Neural progenitor cell (in vitro differentiated cells): ENCODE results near the gene BOD1L1. TPM values are rescaled to one million over a fixed set of nuclear protein-coding genes. Genes with fewer than 3 reads are reported as not detected.
A peak's percentile ranks its signal among the peaks of the same experiment; 100 is the strongest.

Experiments
- DNase-seq: peaks from one replicate; pipeline ENCODE4 v3.0.0-alpha.2; 2016; ENCODE audit warnings: low spot score
- H2AFZ ChIP-seq: fragments of 200-600 bp; sonication (generic); replicated peaks from 2 replicates; pipeline ENCODE4 v1.6.1; 2016; ENCODE audit warnings: antibody characterized with exemption
- H3F3A ChIP-seq: fragments of 200-600 bp; sonication (generic); 2 replicates; pipeline ENCODE4 v1.6.1; 2016; ENCODE audit warnings: antibody characterized with exemption, low read depth
- H3K27ac ChIP-seq: fragments of 200-600 bp; sonication (generic); 2 replicates; pipeline ENCODE4 v1.5.1; 2016; ENCODE audit warnings: mild to moderate bottlenecking
- H3K27me3 ChIP-seq: fragments of 200-600 bp; sonication (generic); 2 replicates; pipeline ENCODE4 v1.6.1; 2016; ENCODE audit warnings: mild to moderate bottlenecking, moderate library complexity
- H3K36me3 ChIP-seq: fragments of 200-600 bp; sonication (generic); 2 replicates; pipeline ENCODE4 v1.5.1; 2016
- H3K4me1 ChIP-seq: fragments of 200-600 bp; sonication (generic); 2 replicates; pipeline ENCODE4 v1.6.1; 2016; ENCODE audit warnings: mixed run types
- H3K4me2 ChIP-seq: fragments of 200-600 bp; sonication (generic); 2 replicates; pipeline ENCODE4 v1.6.1; 2016
- H3K4me3 ChIP-seq: fragments of 200-600 bp; sonication (generic); 2 replicates; pipeline ENCODE4 v1.5.1; 2016
- H3K79me2 ChIP-seq: fragments of 200-600 bp; sonication (generic); 2 replicates; pipeline ENCODE4 v1.6.1; 2016; ENCODE audit warnings: low read depth
- H3K9ac ChIP-seq: fragments of 200-600 bp; sonication (generic); 2 replicates; pipeline ENCODE4 v1.6.1; 2016
- H3K9me3 ChIP-seq: fragments of 200-600 bp; sonication (generic); 2 replicates; pipeline ENCODE4 v1.5.1; 2016; ENCODE audit warnings: low read depth
- H4K20me1 ChIP-seq: fragments of 200-600 bp; sonication (generic); 2 replicates; pipeline ENCODE4 v1.6.1; 2016; ENCODE audit warnings: low read depth
- H3K27ac Mint-ChIP-seq: 3 replicates; pipeline ENCODE4 v1.8.0; 2021; ENCODE audit warnings: mixed read lengths
- H3K27me3 Mint-ChIP-seq: 2 replicates; pipeline ENCODE4 v1.8.0; 2022; ENCODE audit warnings: low read depth, mild to moderate bottlenecking, inconsistent platforms, moderate library complexity, mixed read lengths; ENCODE audit not compliant: insufficient read depth
- H3K36me3 Mint-ChIP-seq: 3 replicates; pipeline ENCODE4 v1.8.0; 2021; ENCODE audit warnings: mixed read lengths
- H3K4me1 Mint-ChIP-seq: 3 replicates; pipeline ENCODE4 v1.8.0; 2021; ENCODE audit warnings: mixed read lengths
- H3K4me3 Mint-ChIP-seq: 3 replicates; pipeline ENCODE4 v1.8.0; 2021; ENCODE audit warnings: mild to moderate bottlenecking, moderate library complexity, mixed read lengths
- H3K9me3 Mint-ChIP-seq: 3 replicates; pipeline ENCODE4 v1.8.0; 2020; ENCODE audit warnings: mixed read lengths
- EZH2 ChIP-seq: fragments of 200-600 bp; sonication (generic); IDR thresholded peaks from 2 replicates; pipeline ENCODE4 v1.6.1; 2017; ENCODE audit warnings: antibody characterized with exemption, mild to moderate bottlenecking, moderate library complexity
- EZH2phosphoT487 ChIP-seq: fragments of 200-600 bp; sonication (generic); IDR thresholded peaks from 2 replicates; pipeline ENCODE4 v1.6.1; 2017; ENCODE audit warnings: antibody characterized with exemption
- total RNA-seq: library from RNA; depleted of rRNA; stranded (reverse); fragments of >200 nt; gene quantifications from 2 replicates; pipeline ENCODE4 v1.2.3, GENCODE V29; 2015; ENCODE audit warnings: low replicate concordance
- TF ChIP-seq, protein P1 (sequence below): fragments of 200-600 bp; sonication (generic); IDR thresholded peaks from 2 replicates; pipeline ENCODE4 v1.5.1; 2017; ENCODE audit warnings: antibody characterized with exemption, mild to moderate bottlenecking

Gene BOD1L1
- total RNA-seq, 1 donor from 2014 or later, result 32.5 TPM

DNA sequence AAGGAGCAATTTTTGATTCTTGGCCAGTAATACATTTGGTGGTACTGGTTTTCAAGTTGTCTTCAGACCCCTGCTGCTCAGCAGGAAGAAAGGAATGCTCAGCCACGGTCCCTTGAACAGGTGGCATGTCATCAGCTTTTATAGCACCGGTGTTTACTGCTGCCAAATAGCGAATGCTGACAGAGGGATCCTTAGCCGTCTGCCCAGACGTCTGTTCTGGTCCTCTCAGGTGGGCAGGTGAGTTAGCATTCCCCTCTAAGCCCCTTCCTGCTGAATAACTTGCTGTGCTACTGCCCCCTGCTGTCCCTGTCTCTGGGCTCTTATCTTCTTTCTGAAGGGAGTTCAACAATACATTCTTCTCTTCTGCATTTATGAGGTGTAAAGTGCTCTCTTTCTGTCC lies 28.4 kb downstream of the BOD1L1 start:
- no peaks in the 10 kb centered on the region for H3K27me3 ChIP-seq
- H3K27ac Mint-ChIP-seq, result no peak overlapping the region
- H3K4me1 Mint-ChIP-seq, result no peaks in the 10 kb centered on the region
- H3F3A ChIP-seq, result no peaks in the 10 kb centered on the region
- peaks cover 2% of the 10 kb centered on the region for H3K27me3 Mint-ChIP-seq
- no peaks in the 10 kb centered on the region for H3K9me3 ChIP-seq
- no peak overlapping the region for H3K4me3 Mint-ChIP-seq
- H3K36me3 ChIP-seq, result no peaks in the 10 kb centered on the region
- TF ChIP-seq, protein P1, sequence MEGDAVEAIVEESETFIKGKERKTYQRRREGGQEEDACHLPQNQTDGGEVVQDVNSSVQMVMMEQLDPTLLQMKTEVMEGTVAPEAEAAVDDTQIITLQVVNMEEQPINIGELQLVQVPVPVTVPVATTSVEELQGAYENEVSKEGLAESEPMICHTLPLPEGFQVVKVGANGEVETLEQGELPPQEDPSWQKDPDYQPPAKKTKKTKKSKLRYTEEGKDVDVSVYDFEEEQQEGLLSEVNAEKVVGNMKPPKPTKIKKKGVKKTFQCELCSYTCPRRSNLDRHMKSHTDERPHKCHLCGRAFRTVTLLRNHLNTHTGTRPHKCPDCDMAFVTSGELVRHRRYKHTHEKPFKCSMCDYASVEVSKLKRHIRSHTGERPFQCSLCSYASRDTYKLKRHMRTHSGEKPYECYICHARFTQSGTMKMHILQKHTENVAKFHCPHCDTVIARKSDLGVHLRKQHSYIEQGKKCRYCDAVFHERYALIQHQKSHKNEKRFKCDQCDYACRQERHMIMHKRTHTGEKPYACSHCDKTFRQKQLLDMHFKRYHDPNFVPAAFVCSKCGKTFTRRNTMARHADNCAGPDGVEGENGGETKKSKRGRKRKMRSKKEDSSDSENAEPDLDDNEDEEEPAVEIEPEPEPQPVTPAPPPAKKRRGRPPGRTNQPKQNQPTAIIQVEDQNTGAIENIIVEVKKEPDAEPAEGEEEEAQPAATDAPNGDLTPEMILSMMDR, result peak; percentile 40
- TF ChIP-seq EZH2phosphoT487, result no peak
- H3K4me1 ChIP-seq, result no peaks in the 10 kb centered on the region
- peaks cover 41% of the 10 kb centered on the region for H3K36me3 Mint-ChIP-seq
- no peak overlapping the region for H3K9ac ChIP-seq
- H3K79me2 ChIP-seq, result no peaks in the 10 kb centered on the region
- H3K4me3 ChIP-seq, result no peak overlapping the region
- DNase-seq, result peak; percentile 20
- no peak overlapping the region for H3K27ac ChIP-seq
- H2AFZ ChIP-seq, result no peak overlapping the region
- H3K4me2 ChIP-seq, result no peak overlapping the region
- no peaks in the 10 kb centered on the region for H3K9me3 Mint-ChIP-seq
- no peaks in the 10 kb centered on the region for H4K20me1 ChIP-seq

DNA sequence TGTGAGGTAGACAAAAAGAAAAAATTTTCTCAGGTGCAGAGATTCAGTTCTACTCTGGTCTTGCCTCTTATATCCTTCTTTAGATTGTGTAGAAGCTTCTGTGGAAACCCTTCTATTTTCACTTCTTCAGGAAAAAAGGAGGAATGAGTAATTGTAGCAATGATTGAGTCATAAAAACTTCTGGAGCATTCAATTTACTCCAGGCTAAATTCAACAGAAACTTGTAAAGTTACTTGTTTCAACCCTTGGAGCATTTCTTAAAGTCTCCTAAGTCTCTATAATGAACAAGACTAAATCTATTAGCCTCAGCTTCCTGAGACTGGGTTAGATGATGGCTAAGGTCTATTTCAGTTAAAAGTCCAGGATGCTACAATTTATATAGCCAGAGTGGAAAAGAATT lies 29.9 kb downstream of the BOD1L1 start:
- Histone ChIP-seq H3K9ac (no peak overlapping the region), H3K36me3 (no peaks in the 10 kb centered on the region), H3F3A (no peaks in the 10 kb centered on the region), H3K27ac (no peak overlapping the region), H3K27me3 (no peaks in the 10 kb centered on the region), H3K4me2 (no peak overlapping the region), H3K9me3 (no peaks in the 10 kb centered on the region), H3K4me3 (no peak overlapping the region), H3K4me1 (no peaks in the 10 kb centered on the region), H4K20me1 (no peaks in the 10 kb centered on the region), H3K79me2 (no peaks in the 10 kb centered on the region), H2AFZ (no peak overlapping the region)
- Mint-ChIP-seq H3K27ac (no peak overlapping the region), H3K36me3 (peaks cover 32% of the 10 kb centered on the region), H3K9me3 (no peaks in the 10 kb centered on the region), H3K4me1 (no peaks in the 10 kb centered on the region), H3K4me3 (no peak overlapping the region), H3K27me3 (peaks cover 2% of the 10 kb centered on the region)
- TF ChIP-seq EZH2 (no peak), EZH2phosphoT487 (no peak)
- TF ChIP-seq, protein P1, result no peak
- no peak for DNase-seq

DNA sequence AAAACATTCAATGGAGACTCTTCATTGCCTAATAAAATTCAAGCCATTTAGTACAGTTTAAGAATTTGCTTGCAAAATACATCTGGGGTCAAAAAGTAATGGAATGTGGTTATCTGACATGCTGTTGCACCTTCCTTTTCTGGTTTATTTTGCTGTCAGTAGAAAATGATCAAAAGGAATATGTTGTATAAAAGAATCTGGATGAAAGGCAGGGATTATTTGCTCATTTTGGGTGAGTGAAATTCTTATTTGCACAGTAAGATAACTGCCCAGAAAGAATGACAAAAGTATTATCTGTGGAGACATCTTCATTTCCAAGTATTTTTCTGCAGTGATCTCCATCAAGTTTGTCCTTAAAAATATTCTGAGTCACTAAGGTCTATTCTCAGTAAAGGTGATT lies 30.4 kb downstream of the BOD1L1 start:
- Mint-ChIP-seq H3K27ac (no peak overlapping the region), H3K27me3 (peaks cover 2% of the 10 kb centered on the region), H3K4me3 (no peak overlapping the region), H3K9me3 (no peaks in the 10 kb centered on the region), H3K4me1 (no peaks in the 10 kb centered on the region), H3K36me3 (peaks cover 29% of the 10 kb centered on the region)
- Histone ChIP-seq H3K9me3 (no peaks in the 10 kb centered on the region), H3K27me3 (no peaks in the 10 kb centered on the region), H3K27ac (no peak overlapping the region), H3K9ac (no peak overlapping the region), H3K4me3 (no peak overlapping the region), H3K79me2 (no peaks in the 10 kb centered on the region), H4K20me1 (no peaks in the 10 kb centered on the region), H3K36me3 (no peaks in the 10 kb centered on the region), H3K4me1 (no peaks in the 10 kb centered on the region), H2AFZ (no peak overlapping the region), H3F3A (no peaks in the 10 kb centered on the region), H3K4me2 (no peak overlapping the region)
- TF ChIP-seq, protein P1, result no peak
- TF ChIP-seq EZH2 (no peak), EZH2phosphoT487 (no peak)
- no peak for DNase-seq
